GM12892 (cell line): ENCODE results near the gene SMYD3.

ENCODE experiments used
- POLR2A ChIP-seq: IDR thresholded peaks from 2 replicates; pipeline ENCODE4 v1.6.1; 2011; ENCODE audit warnings: low read depth, low read length, control low read depth
- TAF1 ChIP-seq: IDR thresholded peaks from 2 replicates; pipeline ENCODE4 v1.6.1; 2011; ENCODE audit warnings: low read depth, mild to moderate bottlenecking, control low read depth, low read length, borderline replicate concordance

DNA sequence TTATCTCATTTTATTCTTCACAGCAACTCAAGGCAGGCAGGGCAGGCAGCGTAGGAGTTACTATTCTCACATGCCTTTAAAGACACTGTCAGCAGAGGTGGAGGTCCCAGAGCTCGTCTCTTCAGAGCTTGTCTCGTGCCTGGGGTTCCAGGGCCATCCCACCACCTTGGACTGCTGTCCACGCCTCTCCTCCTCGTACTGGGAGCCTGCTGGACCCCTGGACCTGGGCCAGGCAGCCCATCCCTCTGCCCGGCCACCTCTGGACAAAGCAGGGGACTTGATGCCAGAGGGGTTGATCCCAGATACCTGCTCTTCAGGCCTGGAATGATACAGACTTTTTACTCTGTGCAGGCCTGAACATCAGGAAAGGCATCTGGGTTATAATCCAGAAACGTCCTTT is 805.4 kb downstream of the SMYD3 start:
- TF ChIP-seq TAF1: no peak
- no peak for TF ChIP-seq POLR2A
